ENCODE measurements around the gene WASF1.
"Not testable (repeated sequence)": the region's sequence is repeated elsewhere in the genome, so short reads cannot be mapped to it uniquely, and the experiment has no call there.

Gene WASF1

DNA sequence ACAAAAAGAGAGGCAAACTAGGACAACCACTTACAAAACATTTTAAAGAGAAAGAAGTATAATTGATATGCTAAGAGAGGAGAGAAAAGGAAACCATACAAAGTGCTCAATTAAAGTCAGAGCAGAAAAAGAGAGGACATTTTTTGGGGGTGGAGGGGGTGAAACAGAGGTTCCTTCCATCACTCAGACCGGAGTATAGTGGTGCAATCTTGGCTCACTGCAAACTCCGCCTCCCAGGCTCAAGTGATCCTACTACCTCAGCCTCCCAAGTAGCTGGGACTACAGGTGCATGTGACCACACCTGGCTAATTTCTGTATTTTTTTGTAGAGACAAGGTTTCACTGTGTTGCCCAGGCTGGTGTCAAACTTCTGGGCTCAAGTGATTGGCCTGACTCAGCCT lies 9.4 kb downstream of the WASF1 start:
- DNase-seq, result no peak

DNA sequence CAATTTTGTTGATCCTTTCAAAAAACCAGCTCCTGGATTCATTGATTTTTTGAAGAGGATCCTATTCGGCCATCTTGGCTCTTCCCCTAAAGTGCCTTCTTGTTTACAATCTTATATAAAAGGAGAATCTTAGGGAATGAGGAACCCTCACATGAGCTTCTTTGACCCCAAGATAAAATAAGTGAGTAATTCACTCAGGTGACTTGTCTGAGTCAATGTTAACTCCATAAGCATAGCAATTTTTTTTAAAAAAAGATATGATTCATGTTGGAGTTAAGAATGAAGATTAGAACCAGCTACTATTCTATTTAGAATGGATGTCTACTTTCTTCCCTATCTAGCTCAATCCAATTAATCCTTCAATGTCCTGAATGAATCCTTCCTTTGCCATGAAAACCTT lies 21.0 kb downstream of the WASF1 start:
- DNase-seq, result no peak

DNA sequence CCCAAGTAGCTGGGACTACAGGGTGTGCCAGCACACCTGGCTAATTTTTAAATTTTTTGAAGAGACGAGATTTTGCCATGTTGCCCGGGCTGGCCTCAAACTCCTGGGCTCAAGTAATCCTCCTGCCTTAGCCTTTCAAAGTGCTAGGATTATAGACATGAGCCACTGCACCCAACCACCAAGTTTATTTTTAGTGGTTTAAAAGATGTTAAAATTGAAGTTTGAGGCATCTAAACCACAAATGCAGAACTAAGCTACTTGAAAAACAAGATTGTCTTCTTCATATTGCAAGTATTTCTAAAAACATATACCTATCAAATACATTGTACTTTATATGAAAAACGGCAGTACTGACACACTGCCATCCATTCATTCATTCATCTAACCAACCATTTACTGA lies 31.6 kb downstream of the WASF1 start:
- no peak for DNase-seq

DNA sequence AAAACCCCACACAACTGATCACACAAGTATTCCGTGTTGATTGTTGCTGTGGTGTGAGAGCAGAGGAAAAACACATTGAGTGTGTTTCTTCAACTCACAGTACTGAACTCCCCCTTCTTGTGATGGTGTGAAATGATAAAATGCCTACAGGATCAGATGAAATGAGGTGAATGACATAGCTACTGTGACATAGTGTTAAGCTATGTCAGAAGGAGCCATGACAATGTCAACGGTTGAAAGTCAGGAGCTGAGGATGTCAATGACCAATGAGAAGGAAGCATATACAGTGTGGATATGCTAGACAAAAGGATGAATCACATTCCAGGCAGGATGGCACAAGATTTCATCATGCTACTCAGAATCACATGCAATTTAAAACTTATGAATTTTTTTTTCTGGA lies 38.8 kb downstream of the WASF1 start:
- no peak for DNase-seq

DNA sequence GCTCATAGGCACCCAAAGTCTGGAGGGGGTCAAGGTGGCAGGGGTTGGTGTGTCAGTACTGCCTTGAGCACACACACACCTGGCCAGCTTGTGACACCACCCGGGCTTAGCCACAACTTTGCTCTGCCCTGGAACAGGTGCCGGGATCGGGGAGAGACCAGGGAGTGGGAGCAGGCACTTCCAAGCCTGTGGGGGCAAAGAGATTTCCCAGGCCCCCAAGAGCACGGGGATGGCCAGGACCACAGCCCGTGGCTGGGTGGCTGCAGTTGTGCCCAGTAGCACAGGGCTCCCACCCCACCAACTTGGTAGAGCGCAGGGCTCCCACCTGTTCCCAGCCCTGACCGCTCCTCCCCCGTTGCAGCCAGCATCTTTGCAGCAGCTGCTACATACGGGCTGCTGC lies 40.4 kb downstream of the WASF1 start:
- DNase-seq, result no peak

GRCh38 chr6:110137924-110138887 lies 41.3 kb downstream of the WASF1 start:
- no peak for DNase-seq

DNA sequence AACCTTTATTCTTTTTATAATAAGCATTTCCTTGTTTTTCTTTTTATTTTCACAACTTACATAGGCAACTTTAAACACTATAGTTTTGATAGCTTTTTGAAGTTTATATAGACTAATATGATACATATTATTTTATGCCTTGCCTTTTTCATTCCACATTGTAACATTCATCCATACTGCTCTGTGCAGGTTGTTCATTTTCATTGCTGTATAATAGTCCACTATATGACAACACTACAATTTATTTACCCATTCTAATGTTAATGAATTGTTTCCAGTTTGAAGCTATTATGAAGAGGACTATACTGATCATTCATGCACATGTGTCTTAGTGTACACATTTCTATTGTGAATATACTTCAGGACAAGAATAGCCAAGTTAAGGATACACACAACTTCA lies 49.1 kb downstream of the WASF1 start:
- DNase-seq, result no peak

DNA sequence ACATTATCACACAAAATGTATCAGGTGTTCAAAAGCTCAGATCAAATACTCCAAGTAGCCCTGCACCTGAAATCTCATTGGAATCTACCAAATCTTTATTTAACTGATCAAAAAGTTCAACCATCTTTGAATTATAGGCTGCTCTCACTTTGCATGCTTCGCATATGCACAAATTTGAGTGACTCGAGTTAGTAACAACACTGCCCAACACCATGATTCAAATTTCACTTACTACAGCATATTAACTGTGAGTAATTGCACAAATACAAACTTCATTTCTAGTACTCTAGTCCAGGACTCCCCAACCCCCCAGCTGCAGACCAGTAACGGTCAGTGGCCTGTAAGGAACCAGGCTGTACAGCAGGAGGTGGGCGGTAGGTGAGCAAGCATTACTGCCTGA lies 51.1 kb downstream of the WASF1 start:
- DNase-seq, result no peak

GRCh38 chr6:110125361-110125760 lies 54.1 kb downstream of the WASF1 start:
- no peak for DNase-seq

GRCh38 chr6:110121655-110122054 lies 57.8 kb downstream of the WASF1 start:
- not testable (repeated sequence) for DNase-seq

DNA sequence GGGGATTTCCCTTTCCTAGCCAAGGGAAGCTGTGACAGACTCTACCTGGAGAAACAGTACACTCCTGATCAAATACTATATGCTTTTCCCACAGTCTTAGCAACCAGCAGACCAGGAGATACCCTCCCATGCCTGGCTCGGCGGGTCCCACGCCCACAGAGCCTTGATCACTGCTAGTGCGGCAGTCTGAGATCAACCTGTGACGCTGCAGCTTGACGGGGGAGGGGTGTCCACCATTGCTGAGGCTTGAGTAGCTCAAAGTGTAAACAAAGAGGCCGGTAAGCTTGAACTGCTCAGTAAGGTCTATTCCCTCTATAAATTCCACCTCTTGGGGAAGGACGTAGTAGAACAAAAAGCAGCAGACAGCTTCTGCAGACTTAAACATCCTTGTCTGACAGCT lies 63.2 kb downstream of the WASF1 start:
- no peak for DNase-seq

GRCh38 chr6:110114004-110114403 lies 65.5 kb downstream of the WASF1 start:
- DNase-seq, result no peak

DNA sequence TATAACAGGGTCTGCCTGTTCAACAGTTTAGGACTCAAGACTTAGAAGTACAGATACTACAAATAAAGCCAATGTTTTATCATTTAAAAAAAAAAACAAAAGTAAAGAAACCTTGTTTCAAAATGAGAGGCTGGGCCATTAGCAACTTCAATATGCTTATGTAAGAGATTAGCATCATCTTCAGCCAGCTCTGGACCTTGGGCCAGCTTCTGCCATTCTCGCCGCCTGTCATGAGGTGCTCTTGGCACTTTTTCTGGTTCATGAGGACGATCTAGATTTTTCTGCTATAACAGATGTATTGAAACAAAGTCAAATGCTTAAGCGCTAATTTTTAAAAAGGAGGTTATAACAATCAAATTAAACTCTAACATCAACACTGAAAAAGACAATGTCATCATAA lies 74.2 kb downstream of the WASF1 start:
- no peak for DNase-seq

DNA sequence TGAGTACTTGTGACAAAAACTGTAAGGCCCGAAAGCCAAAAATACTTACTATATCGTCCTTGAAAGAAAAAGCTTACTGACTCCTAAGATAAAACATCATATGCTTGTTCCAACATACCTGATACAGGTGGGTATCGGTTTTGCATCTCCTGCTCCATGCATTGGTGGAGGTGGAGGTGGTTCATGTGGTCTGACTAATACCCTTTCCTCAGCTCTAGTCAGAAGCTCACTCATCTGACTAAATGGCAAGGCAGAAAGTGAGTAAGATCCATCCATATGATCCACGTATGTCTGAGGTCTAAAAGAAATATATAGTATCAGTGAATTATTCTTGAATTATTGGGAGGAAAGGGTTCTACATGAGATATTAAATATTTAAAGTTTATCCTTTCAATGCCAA lies 76.2 kb downstream of the WASF1 start:
- no peak for DNase-seq

DNA sequence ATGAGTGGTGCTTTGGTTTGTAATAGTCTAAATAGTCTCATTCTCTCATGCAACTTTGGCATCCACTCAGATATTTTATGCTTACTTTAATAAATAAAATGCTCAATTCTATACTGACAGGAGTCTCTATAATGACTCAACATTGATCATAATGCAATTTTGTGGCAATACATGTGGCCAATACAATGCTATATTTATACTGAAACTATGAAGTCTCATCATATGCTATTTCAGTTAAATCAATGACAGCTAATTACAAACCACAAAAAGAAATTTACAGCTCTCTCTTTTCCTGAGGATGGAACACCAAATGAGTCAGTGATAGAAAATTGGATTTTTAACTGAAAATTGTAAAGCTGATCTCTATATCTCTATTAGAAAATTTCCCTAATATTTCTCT lies 77.1 kb downstream of the WASF1 start:
- no peak for DNase-seq

- no peak for DNase-seq
Observed at GRCh38 chr6:110101885-110102284, 77.6 kb downstream of the WASF1 start.

DNA sequence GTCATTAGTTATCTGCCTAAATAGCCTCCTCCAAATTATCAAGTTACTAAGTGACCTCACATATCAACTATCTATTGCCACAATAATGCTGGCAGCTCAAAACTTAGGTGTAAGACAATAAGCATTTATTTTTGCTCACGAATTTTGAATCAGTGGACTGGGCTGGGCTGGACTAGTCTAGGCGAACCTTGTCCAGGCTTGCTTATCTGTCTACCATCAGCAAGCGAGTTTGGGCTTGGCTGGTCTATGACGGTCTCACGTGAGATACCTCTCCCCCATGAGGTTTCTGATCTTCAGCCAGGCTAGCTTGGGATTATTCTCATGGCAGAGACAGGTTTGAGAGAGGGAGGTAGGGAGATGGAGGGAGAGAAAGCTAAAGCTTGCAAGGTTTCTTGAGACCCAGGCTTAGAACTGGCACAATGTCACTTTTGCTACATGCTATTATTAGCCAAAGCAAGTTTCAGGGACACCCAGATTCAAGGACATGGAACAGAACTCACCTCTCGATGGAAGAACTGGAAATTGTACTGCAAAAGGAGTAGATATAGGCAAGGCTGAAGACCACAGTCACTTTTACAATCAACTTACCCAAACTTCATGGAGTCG lies 80.9 kb downstream of the WASF1 start:
- no peak for DNase-seq

DNA sequence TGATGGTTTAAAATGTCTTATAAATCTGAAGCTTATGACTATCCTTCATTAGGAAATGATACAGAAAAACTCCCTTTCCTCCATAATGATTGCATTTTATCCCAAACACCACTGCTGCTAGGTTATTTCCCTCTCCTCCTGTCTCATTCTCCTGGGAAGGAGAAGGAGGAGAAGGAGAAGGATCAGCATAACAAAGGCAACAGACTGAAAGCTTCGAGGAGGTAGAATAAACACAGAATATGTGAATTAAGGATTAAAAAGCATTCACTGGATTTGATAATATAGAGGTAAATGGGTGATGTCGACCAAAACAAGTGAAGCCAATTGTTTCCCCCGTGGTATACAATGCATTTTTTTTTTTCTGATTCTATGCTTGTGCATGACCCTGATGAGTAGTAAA lies 82.0 kb downstream of the WASF1 start:
- DNase-seq, result no peak

DNA sequence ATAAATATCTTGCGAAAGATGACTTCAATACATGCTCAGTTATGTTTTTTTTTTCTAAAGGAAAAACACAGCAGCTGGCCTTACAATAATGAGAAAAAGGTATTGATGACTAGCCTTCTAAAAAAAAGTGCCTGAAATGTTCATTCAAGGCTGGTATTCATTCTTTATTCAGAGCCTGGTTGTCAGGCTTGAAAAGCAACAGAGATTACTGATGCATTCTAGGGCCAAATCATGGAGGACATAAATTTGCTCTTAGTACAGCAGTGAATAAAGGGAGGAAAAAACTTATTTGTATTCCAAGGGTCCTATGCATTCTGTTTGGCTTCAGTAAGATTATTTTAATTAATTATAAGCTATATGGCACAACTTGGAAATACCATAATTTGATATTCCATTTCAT lies 83.5 kb downstream of the WASF1 start:
- no peak for DNase-seq

DNA sequence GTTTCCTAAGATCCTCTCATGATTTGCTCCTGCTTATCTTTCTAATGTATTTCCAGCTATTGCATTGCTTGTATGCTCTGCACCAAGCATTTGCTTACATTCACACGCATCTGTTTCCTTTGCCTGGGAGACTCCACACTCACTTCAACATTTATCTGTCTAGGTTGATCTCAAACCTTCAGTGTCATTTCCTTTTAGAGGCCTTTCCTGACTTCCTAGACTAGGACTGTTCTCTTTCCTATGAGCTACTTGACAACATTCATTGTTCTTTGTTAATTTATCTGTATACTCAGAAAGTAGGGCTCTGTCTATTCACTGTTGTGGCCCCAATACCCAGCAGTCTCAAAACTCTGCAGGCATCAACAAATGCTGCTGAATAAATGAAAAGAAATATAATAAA lies 84.4 kb downstream of the WASF1 start:
- DNase-seq, result no peak

- DNase-seq, result no peak
Observed at GRCh38 chr6:110093981-110094380, 85.5 kb downstream of the WASF1 start.

GRCh38 chr6:110090876-110091275 lies 88.6 kb downstream of the WASF1 start:
- no peak for DNase-seq

- no peak for DNase-seq
Observed at GRCh38 chr6:110089323-110089722, 90.1 kb downstream of the WASF1 start.

GRCh38 chr6:110085285-110085684 lies 94.2 kb downstream of the WASF1 start:
- DNase-seq, result no peak
